Cardiac muscle cell (in vitro differentiated cells and primary cell): ENCODE measurements around the gene OSBPL3. TPM values are rescaled to one million over a fixed set of nuclear protein-coding genes. Genes with fewer than 3 reads are reported as not detected.

Experiments
- DNase-seq, 2 donors: peaks; one replicate each; pipeline versions ENCODE4 v3.0.0 to v3.0.0-alpha.2; 2010 to 2017; ENCODE audit warnings: low read depth in 1 of 2, low spot score in 1 of 2
- H3K27ac ChIP-seq: fragments of 200-600 bp; sonication (generic); 2 replicates; pipeline ENCODE4 v1.5.1; 2016
- H3K27me3 ChIP-seq: fragments of 200-600 bp; sonication (generic); 2 replicates; pipeline ENCODE4 v1.6.0; 2016; ENCODE audit warnings: control low read depth
- H3K36me3 ChIP-seq: fragments of 200-600 bp; sonication (generic); 2 replicates; pipeline ENCODE4 v1.5.1; 2016; ENCODE audit warnings: control low read depth
- H3K4me1 ChIP-seq: fragments of 200-600 bp; sonication (generic); 2 replicates; pipeline ENCODE4 v1.8.1; 2017; ENCODE audit warnings: low read depth, mild to moderate bottlenecking, mixed run types
- H3K4me3 ChIP-seq: fragments of 200-600 bp; sonication (generic); 2 replicates; pipeline ENCODE4 v1.5.1; 2016; ENCODE audit warnings: mild to moderate bottlenecking
- H3K9me3 ChIP-seq: fragments of 200-600 bp; sonication (generic); 2 replicates; pipeline ENCODE4 v1.5.1; 2017; ENCODE audit warnings: low read depth, mild to moderate bottlenecking, control low read depth
- polyA plus RNA-seq: library from polyadenylated mRNA; unstranded; fragments of >200 nt; fragmentation: Nextera tagmentation; extraction: Ambion mirVana; gene quantifications from 2 replicates; pipeline ENCODE4 v1.2.1, GENCODE V29; 2016
- total RNA-seq: library from RNA; depleted of rRNA; stranded (reverse); fragments of >200 nt; gene quantifications from 2 replicates; pipeline ENCODE4 v1.2.3, GENCODE V29; 2016
- TF ChIP-seq, protein P1 (sequence below): IDR thresholded peaks from 2 replicates; pipeline ENCODE4 v1.5.1; 2012; ENCODE audit warnings: low read depth, mild to moderate bottlenecking, low read length

OSBPL3 gene
- total RNA-seq, result 5.3 and 8.2 TPM in 2 replicates
- 3.3 and 7.5 TPM in 2 replicates for polyA plus RNA-seq

DNA sequence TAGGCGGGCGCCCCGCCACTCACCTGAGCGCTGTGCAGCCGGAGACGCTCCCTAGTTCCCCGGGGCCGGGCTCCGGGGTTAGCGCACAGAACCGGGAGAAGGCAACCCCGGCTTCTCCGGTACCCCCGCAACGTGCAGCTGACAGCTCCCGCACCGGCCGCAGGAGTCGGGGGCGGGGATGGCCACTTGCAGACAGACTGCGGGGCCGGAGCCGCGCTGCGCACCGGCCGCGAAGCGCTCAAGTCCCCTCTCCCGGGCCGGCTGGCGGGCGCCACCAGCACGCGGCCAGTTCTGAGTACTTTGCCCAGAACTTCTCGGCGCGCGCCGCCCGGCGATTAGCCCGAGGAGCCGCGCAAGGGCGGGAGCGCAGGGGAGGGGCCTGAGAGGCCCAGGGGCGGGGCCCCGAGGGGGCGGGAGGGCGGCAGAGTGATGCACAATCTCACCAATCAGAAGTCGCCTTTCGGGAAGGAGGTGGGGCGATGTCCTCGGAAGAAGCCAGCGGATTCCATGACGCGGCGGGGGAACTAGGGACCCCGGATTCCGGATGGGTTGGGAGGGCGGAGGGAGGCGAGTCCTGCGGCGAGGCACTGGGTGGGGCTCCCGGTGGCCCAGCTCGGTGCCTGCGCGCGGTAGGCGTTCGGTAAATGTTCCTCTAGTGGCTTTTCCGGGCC is at the start of gene OSBPL3:
OSBPL3 (minus strand) TSS at position 316 of the 671 bp plus-strand sequence. CDS start 87,706 bp downstream, outside the sequence.
- H3K27ac ChIP-seq, result peak within 1 kb of the TSS; percentile 61
- H3K9me3 ChIP-seq, result no peaks in the 10 kb centered on the region
- peak; percentile 97 to 99 for DNase-seq
- H3K27me3 ChIP-seq, result peaks cover 24% of the 10 kb centered on the region
- TF ChIP-seq, protein P1, sequence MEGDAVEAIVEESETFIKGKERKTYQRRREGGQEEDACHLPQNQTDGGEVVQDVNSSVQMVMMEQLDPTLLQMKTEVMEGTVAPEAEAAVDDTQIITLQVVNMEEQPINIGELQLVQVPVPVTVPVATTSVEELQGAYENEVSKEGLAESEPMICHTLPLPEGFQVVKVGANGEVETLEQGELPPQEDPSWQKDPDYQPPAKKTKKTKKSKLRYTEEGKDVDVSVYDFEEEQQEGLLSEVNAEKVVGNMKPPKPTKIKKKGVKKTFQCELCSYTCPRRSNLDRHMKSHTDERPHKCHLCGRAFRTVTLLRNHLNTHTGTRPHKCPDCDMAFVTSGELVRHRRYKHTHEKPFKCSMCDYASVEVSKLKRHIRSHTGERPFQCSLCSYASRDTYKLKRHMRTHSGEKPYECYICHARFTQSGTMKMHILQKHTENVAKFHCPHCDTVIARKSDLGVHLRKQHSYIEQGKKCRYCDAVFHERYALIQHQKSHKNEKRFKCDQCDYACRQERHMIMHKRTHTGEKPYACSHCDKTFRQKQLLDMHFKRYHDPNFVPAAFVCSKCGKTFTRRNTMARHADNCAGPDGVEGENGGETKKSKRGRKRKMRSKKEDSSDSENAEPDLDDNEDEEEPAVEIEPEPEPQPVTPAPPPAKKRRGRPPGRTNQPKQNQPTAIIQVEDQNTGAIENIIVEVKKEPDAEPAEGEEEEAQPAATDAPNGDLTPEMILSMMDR, result no peak
- H3K4me3 ChIP-seq, result peak within 1 kb of the TSS; percentile 67
- no peaks in the 10 kb centered on the region for H3K36me3 ChIP-seq
- H3K4me1 ChIP-seq, result peaks cover 4% of the 10 kb centered on the region

- Histone ChIP-seq H3K4me1 (peaks cover 22% of the 10 kb centered on the region), H3K36me3 (no peaks in the 10 kb centered on the region), H3K27me3 (no peaks in the 10 kb centered on the region), H3K9me3 (no peaks in the 10 kb centered on the region), H3K27ac (peak overlapping the region; percentile 77), H3K4me3 (no peak overlapping the region)
- peak in 1 of 2 donors; percentile 46 for DNase-seq
- TF ChIP-seq, protein P1, result no peak
Observed at GRCh38 chr7:25029075-25029474, 49.1 kb upstream of the OSBPL3 start.

- TF ChIP-seq, protein P1, result no peak
- H3K9me3 ChIP-seq, result no peaks in the 10 kb centered on the region
- no peaks in the 10 kb centered on the region for H3K27me3 ChIP-seq
- H3K4me1 ChIP-seq, result peaks cover 22% of the 10 kb centered on the region
- H3K4me3 ChIP-seq, result no peak overlapping the region
- H3K36me3 ChIP-seq, result no peaks in the 10 kb centered on the region
- H3K27ac ChIP-seq, result peak overlapping the region; percentile 77
- DNase-seq, result peak in 1 of 2 donors; percentile 91
Observed at GRCh38 chr7:25028370-25029021, 48.5 kb upstream of the OSBPL3 start.

DNA sequence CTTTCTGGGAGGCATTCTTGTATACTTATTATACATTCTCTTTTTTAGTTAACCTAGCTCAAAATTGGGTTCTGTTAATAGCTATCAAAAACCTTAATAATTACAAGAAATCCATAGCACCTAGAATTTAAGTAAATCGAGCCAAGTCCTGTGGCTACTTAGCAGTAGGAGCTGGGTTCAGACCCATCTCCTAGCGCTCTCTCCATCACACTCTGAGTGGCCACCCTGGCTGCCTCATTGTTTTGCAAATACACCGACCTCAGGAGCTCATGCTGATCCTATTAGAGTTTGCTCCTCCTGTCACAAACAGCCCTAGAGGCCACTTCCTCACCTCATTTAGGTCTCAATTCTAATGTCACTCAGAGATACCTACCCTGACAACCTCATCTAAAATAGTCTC is 46.2 kb upstream of the OSBPL3 start:
- Histone ChIP-seq H3K9me3 (no peaks in the 10 kb centered on the region), H3K27ac (no peak overlapping the region), H3K36me3 (no peaks in the 10 kb centered on the region), H3K4me1 (peaks cover 22% of the 10 kb centered on the region), H3K27me3 (no peaks in the 10 kb centered on the region), H3K4me3 (no peak overlapping the region)
- no peak for DNase-seq
- TF ChIP-seq, protein P1, result no peak

DNA sequence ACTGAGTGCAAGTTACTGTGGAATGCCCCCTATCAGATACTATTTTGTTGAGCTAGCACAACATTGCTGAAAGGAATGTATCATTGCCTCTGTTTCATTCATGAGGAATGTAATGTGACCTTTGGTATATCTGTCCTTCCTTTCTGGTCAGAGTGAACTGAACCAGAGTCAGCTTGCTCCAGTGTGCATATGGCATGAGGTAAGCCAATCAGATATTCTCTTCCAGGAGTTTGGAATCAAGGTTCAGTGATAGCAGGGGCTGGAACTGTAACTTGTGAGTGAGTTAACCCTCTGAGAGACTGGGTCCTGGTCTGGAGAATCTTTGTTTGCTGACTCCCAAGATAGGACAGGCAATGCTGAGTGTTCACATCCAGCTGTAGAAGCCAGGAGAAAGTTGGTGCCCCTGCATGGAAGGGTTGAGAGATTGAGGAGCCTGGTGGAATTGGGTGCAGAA is 45.3 kb upstream of the OSBPL3 start:
- H3K27me3 ChIP-seq, result no peaks in the 10 kb centered on the region
- H3K27ac ChIP-seq, result peak overlapping the region; percentile 37
- DNase-seq, result peak; percentile 33 to 88
- peaks cover 18% of the 10 kb centered on the region for H3K4me1 ChIP-seq
- H3K9me3 ChIP-seq, result no peaks in the 10 kb centered on the region
- H3K36me3 ChIP-seq, result no peaks in the 10 kb centered on the region
- no peak overlapping the region for H3K4me3 ChIP-seq
- TF ChIP-seq, protein P1, result no peak
